Neuronal stem cell (in vitro differentiated cells): ENCODE data around the gene PRSS33.

Source experiments
- DNase-seq: peaks from one replicate; pipeline ENCODE4 v3.0.0-alpha.2; 2013; ENCODE audit warnings: low spot score
- H2AFZ ChIP-seq: one replicate; pipeline ENCODE4 v1.6.1; 2013; ENCODE audit warnings: mild to moderate bottlenecking, low read length, inconsistent platforms
- H2AK5ac ChIP-seq: 2 replicates; pipeline ENCODE4 v1.6.1; 2013; ENCODE audit warnings: low read depth, mild to moderate bottlenecking, inconsistent platforms, low read length, moderate library complexity, mixed read lengths
- H2BK120ac ChIP-seq: 2 replicates; pipeline ENCODE4 v1.6.1; 2013; ENCODE audit warnings: low read depth, mild to moderate bottlenecking, inconsistent platforms, low read length, moderate library complexity, mixed read lengths
- H2BK12ac ChIP-seq: one replicate; pipeline ENCODE4 v1.6.1; 2013; ENCODE audit warnings: low read length, inconsistent platforms
- H2BK15ac ChIP-seq: 2 replicates; pipeline ENCODE4 v1.6.1; 2013; ENCODE audit warnings: mild to moderate bottlenecking, low read length, inconsistent platforms, mixed read lengths
- H2BK5ac ChIP-seq: one replicate; pipeline ENCODE4 v1.6.1; 2013; ENCODE audit warnings: inconsistent platforms, mild to moderate bottlenecking, low read length, moderate library complexity
- H3K14ac ChIP-seq: one replicate; pipeline ENCODE4 v1.6.1; 2013; ENCODE audit warnings: low read length, inconsistent platforms
- H3K18ac ChIP-seq: 2 replicates; pipeline ENCODE4 v1.6.1; 2013; ENCODE audit warnings: low read length, inconsistent platforms
- H3K23ac ChIP-seq: 2 replicates; pipeline ENCODE4 v1.6.1; 2013; ENCODE audit warnings: low read depth, mild to moderate bottlenecking, mixed read lengths, low read length, inconsistent platforms; ENCODE audit not compliant: poor library complexity
- H3K27ac ChIP-seq: replicated peaks from 3 replicates; pipeline ENCODE4 v1.5.1; 2013; ENCODE audit warnings: low read length, inconsistent platforms
- H3K27me3 ChIP-seq, 3 experiments: 2 replicates each; pipeline ENCODE4 v1.6.1; 2013; ENCODE audit warnings: low read length in 3 of 3, mild to moderate bottlenecking in 2 of 3, inconsistent platforms in 1 of 3, low read depth in 1 of 3, mixed read lengths in 1 of 3, moderate library complexity in 1 of 3; ENCODE audit not compliant: control insufficient read depth in 3 of 3, insufficient read depth in 3 of 3
- H3K36me3 ChIP-seq, 2 donors: replicated peaks in 1 of 2; 2 replicates each; pipeline ENCODE4 v1.6.1; 2013; ENCODE audit warnings: low read length in 2 of 2; ENCODE audit not compliant: control insufficient read depth in 2 of 2, insufficient read depth in 2 of 2
- H3K4ac ChIP-seq: 2 replicates; pipeline ENCODE4 v1.6.1; 2013; ENCODE audit warnings: inconsistent platforms, mild to moderate bottlenecking, low read length, moderate library complexity
- H3K4me1 ChIP-seq, 2 donors: 1 replicate in 1 of 2; 2 replicates in 1 of 2; pipeline ENCODE4 v1.6.1; 2013; ENCODE audit warnings: low read length in 2 of 2, low read depth in 1 of 2; ENCODE audit not compliant: control insufficient read depth in 2 of 2, insufficient read depth in 1 of 2
- H3K4me2 ChIP-seq: one replicate; pipeline ENCODE4 v1.6.1; 2013; ENCODE audit warnings: mild to moderate bottlenecking, low read length, inconsistent platforms; ENCODE audit not compliant: insufficient read depth, poor library complexity, severe bottlenecking
- H3K4me3 ChIP-seq, 2 donors: 2 replicates each; pipeline ENCODE4 v1.5.1; 2013; ENCODE audit warnings: low read length in 2 of 2, mild to moderate bottlenecking in 2 of 2, inconsistent platforms in 1 of 2, moderate library complexity in 1 of 2
- H3K79me1 ChIP-seq: one replicate; pipeline ENCODE4 v1.6.1; 2013; ENCODE audit warnings: low read depth, mild to moderate bottlenecking, inconsistent platforms, low read length, moderate library complexity
- H3K9ac ChIP-seq: one replicate; pipeline ENCODE4 v1.6.1; 2013; ENCODE audit warnings: mild to moderate bottlenecking, low read depth, low read length, inconsistent platforms; ENCODE audit not compliant: poor library complexity
- H3K9me3 ChIP-seq, 2 donors: replicated peaks in 1 of 2; 2 replicates each; pipeline versions ENCODE3 to v1.6.1; 2013; ENCODE audit warnings: low read length in 2 of 2, mild to moderate bottlenecking in 2 of 2, inconsistent platforms in 1 of 2, low read depth in 1 of 2, mixed read lengths in 1 of 2, moderate library complexity in 1 of 2; ENCODE audit not compliant: control insufficient read depth in 2 of 2, insufficient read depth in 1 of 2
- H4K8ac ChIP-seq: one replicate; pipeline ENCODE4 v1.6.1; 2013; ENCODE audit warnings: low read depth, mild to moderate bottlenecking, inconsistent platforms, low read length, moderate library complexity
- H4K91ac ChIP-seq: one replicate; pipeline ENCODE4 v1.6.1; 2013; ENCODE audit warnings: low read length, low read depth, mild to moderate bottlenecking, inconsistent platforms; ENCODE audit not compliant: poor library complexity
- WGBS, 2 donors: extraction: QIAGEN DNeasy Blood & Tissue Kit; methylation state at CpG; one replicate each; pipeline ENCODE4 v1.1.7; 2013; ENCODE audit warnings: missing lambda C conversion rate in 2 of 2, mixed read lengths in 1 of 2; ENCODE audit not compliant: insufficient read length in 2 of 2, insufficient replicate concordance in 1 of 2; ENCODE audit errors: extremely low coverage in 2 of 2; 5-methylcytosine and 5-hydroxymethylcytosine counted together

Gene PRSS33

GRCh38 chr16:2782583-2783351 lies 4.6 kb downstream of the PRSS33 start:
- DNase-seq: no peak
- H3K4ac ChIP-seq: peak overlapping the region; percentile 68
- no peak overlapping the region for H3K23ac ChIP-seq
- H3K27ac ChIP-seq: no peak overlapping the region
- H3K14ac ChIP-seq: peak overlapping the region; percentile 31
- H3K9ac ChIP-seq: peak overlapping the region; percentile 79
- peak overlapping the region; percentile 34 for H4K91ac ChIP-seq
- peak overlapping the region; percentile 2 for H2BK12ac ChIP-seq
- no peak overlapping the region for H3K4me3 ChIP-seq
- no peak overlapping the region for H4K8ac ChIP-seq
- H2AK5ac ChIP-seq: peak overlapping the region; percentile 53
- H3K18ac ChIP-seq: peak overlapping the region; percentile 67
- H3K27me3 ChIP-seq: peaks cover 0 to 8% (median 0%) of the 10 kb centered on the region in 3 experiments
- H2BK120ac ChIP-seq: no peak overlapping the region
- no peak overlapping the region for H3K4me2 ChIP-seq
- H2BK5ac ChIP-seq: peak overlapping the region; percentile 10
- no CpG with 5 or more reads among the region's 20 CpGs for WGBS, 2 donors
- no peaks in the 10 kb centered on the region for H3K9me3 ChIP-seq
- peaks cover 0 to 8% of the 10 kb centered on the region in 2 donors for H3K36me3 ChIP-seq
- no peak overlapping the region for H2BK15ac ChIP-seq
- peaks cover 8 to 9% of the 10 kb centered on the region in 2 donors for H3K4me1 ChIP-seq
- peaks cover 7% of the 10 kb centered on the region for H3K79me1 ChIP-seq
- no peak overlapping the region for H2AFZ ChIP-seq

GRCh38 chr16:2779978-2780898 lies 7.1 kb downstream of the PRSS33 start:
- Histone ChIP-seq H3K23ac (no peak overlapping the region), H4K91ac (no peak overlapping the region)
- WGBS, 2 donors: no CpG with 5 or more reads among the region's 17 CpGs

GRCh38 chr16:2779151-2779920 lies 8.0 kb downstream of the PRSS33 start:
- no peak overlapping the region for H2BK120ac ChIP-seq
- no peak overlapping the region for H2BK12ac ChIP-seq
- H3K23ac ChIP-seq: peak overlapping the region; percentile 68
- H3K14ac ChIP-seq: no peak overlapping the region
- WGBS, 2 donors: no CpG with 5 or more reads among the region's 23 CpGs
- H3K18ac ChIP-seq: no peak overlapping the region
- peaks cover 8 to 11% of the 10 kb centered on the region in 2 donors for H3K4me1 ChIP-seq
- H3K27ac ChIP-seq: no peak overlapping the region
- H2AFZ ChIP-seq: no peak overlapping the region
- H3K9ac ChIP-seq: no peak overlapping the region
- H3K9me3 ChIP-seq: no peaks in the 10 kb centered on the region
- peak overlapping the region; percentile 82 for H2AK5ac ChIP-seq
- no peak overlapping the region for H4K8ac ChIP-seq
- H4K91ac ChIP-seq: no peak overlapping the region
- no peak for DNase-seq
- no peak overlapping the region for H2BK5ac ChIP-seq
- H3K27me3 ChIP-seq: peaks cover 0 to 8% (median 0%) of the 10 kb centered on the region in 3 experiments
- no peak overlapping the region for H3K4me2 ChIP-seq
- H3K36me3 ChIP-seq: peaks cover 9 to 24% of the 10 kb centered on the region in 2 donors
- no peak overlapping the region for H2BK15ac ChIP-seq
- H3K79me1 ChIP-seq: peaks cover 13% of the 10 kb centered on the region
- H3K4me3 ChIP-seq: peak overlapping the region; percentile 4 to 79
- H3K4ac ChIP-seq: no peak overlapping the region

More at GRCh38 chr16:2779978-2780898, 7.1 kb downstream of the PRSS33 start:
- H3K36me3 ChIP-seq: peaks cover 2 to 15% of the 10 kb centered on the region in 2 donors
- H3K14ac ChIP-seq: no peak overlapping the region
- H2BK120ac ChIP-seq: no peak overlapping the region
- no peak overlapping the region for H3K4me2 ChIP-seq
- no peaks in the 10 kb centered on the region for H3K9me3 ChIP-seq
- H3K27ac ChIP-seq: no peak overlapping the region
- H4K8ac ChIP-seq: no peak overlapping the region
- H3K4me3 ChIP-seq: no peak overlapping the region
- no peak overlapping the region for H3K9ac ChIP-seq
- H2AK5ac ChIP-seq: no peak overlapping the region
- H3K4me1 ChIP-seq: peaks cover 8 to 11% of the 10 kb centered on the region in 2 donors
- H3K4ac ChIP-seq: no peak overlapping the region
- no peak overlapping the region for H2AFZ ChIP-seq
- peaks cover 13% of the 10 kb centered on the region for H3K79me1 ChIP-seq
- no peak overlapping the region for H2BK15ac ChIP-seq
- no peak overlapping the region for H3K18ac ChIP-seq
- no peak overlapping the region for H2BK5ac ChIP-seq
- no peak overlapping the region for H2BK12ac ChIP-seq
- no peak for DNase-seq
- peaks cover 0 to 8% (median 0%) of the 10 kb centered on the region in 3 experiments for H3K27me3 ChIP-seq
